RPMI8226 (cell line): ENCODE results near the gene CD2BP2.
A peak's percentile ranks its signal among the peaks of the same experiment; 100 is the strongest.
"Not testable (repeated sequence)": the region's sequence is repeated elsewhere in the genome, so short reads cannot be mapped to it uniquely, and the experiment has no call there.

Experiments
- DNase-seq: peaks from one replicate; pipeline ENCODE4 v3.0.0-alpha.2; 2015

CD2BP2 gene

GRCh38 chr16:30355144-30355953 is at the start of gene CD2BP2:
TSS of gene CD2BP2 (minus strand) at chr16:30355308. CDS start at chr16:30354681, 627 bp downstream.
- peak; percentile 100 for DNase-seq

GRCh38 chr16:30401768-30402425 is 46.8 kb upstream of the CD2BP2 start:
- no peak for DNase-seq

GRCh38 chr16:30399435-30400186 is 44.5 kb upstream of the CD2BP2 start:
- DNase-seq: peak; percentile 28

GRCh38 chr16:30398661-30399434 is 43.7 kb upstream of the CD2BP2 start:
- DNase-seq: no peak

- no peak for DNase-seq
Measured at GRCh38 chr16:30397776-30398660, 42.9 kb upstream of the CD2BP2 start.

GRCh38 chr16:30397056-30397455 is 41.9 kb upstream of the CD2BP2 start:
- no peak for DNase-seq

- DNase-seq: not testable (repeated sequence)
Measured at GRCh38 chr16:30396627-30397026, 41.5 kb upstream of the CD2BP2 start.

- DNase-seq: no peak
Measured at GRCh38 chr16:30395992-30396585, 41.0 kb upstream of the CD2BP2 start.

GRCh38 chr16:30395155-30395991 is 40.3 kb upstream of the CD2BP2 start, which contains the start of gene ZNF48:
TSS of gene ZNF48 (plus strand) at chr16:30395420. CDS start at chr16:30395795, 375 bp downstream.
- peak; percentile 88 for DNase-seq

- no peak for DNase-seq
Measured at GRCh38 chr16:30394592-30395154, 39.6 kb upstream of the CD2BP2 start.

GRCh38 chr16:30383521-30383920 is 28.4 kb upstream of the CD2BP2 start:
- DNase-seq: no peak

- DNase-seq: peak; percentile 49
Measured at GRCh38 chr16:30382111-30382881, 27.2 kb upstream of the CD2BP2 start, which contains the start of gene SEPTIN1. TSS of gene SEPTIN1 (minus strand) at chr16:30382561. CDS start at chr16:30382542, 19 bp downstream.

GRCh38 chr16:30381291-30382041 is 26.4 kb upstream of the CD2BP2 start:
- DNase-seq: no peak

- no peak for DNase-seq
Measured at GRCh38 chr16:30380803-30381208, 25.7 kb upstream of the CD2BP2 start.

GRCh38 chr16:30380072-30380802 is 25.1 kb upstream of the CD2BP2 start:
- DNase-seq: no peak

GRCh38 chr16:30379158-30379783 is 24.2 kb upstream of the CD2BP2 start:
- DNase-seq: no peak
